Measurements from ENCODE around the gene BCAR1.
"Not testable (repeated sequence)": the region's sequence is repeated elsewhere in the genome, so short reads cannot be mapped to it uniquely, and the experiment has no call there.

Gene BCAR1

DNA sequence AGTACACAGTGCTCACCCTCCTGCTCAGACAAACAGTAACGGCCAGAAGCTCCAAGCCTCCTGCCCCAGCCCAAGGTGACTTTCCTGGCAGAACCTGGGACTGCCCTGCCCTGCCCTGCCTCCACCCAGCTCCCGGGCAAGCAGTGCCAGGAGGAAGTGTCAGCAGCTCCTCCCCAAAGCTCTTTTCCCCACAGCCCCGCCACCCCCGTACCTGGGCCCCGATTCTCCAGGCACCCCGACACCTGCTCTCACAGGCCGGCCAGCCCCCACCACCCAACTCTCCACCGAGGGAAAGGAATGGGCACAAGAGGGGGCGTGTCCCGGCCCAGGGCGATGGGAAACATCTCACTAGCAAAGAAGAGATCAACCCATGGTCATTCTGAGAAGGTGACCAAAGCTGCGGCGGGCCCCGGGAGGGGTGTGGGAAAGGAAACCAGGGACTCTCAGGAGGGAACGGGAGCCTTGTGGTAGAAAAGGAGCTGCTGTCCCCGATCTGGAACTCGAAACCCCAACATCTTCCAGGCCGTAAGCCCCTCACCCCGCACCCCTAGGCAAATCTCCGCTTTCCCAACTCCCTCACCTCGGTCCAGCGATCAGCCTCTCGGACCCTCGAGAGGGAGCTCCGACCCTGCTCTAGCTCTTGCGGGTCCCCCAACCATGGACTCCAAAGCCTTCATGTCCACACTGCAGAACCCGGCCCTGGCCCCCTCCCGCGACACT lies 1.2 kb downstream of the BCAR1 start:
- H3K4me1 Mint-ChIP-seq = peaks cover 23% of the 10 kb centered on the region
- peak overlapping the region; percentile 32 for H3K4me3 Mint-ChIP-seq
- peaks cover 96% of the 10 kb centered on the region for H3K27me3 Mint-ChIP-seq
- no peaks in the 10 kb centered on the region for H3K9me3 Mint-ChIP-seq
- no peak overlapping the region for H3K27ac Mint-ChIP-seq
- no peak for ATAC-seq
- H3K36me3 Mint-ChIP-seq = no peaks in the 10 kb centered on the region

DNA sequence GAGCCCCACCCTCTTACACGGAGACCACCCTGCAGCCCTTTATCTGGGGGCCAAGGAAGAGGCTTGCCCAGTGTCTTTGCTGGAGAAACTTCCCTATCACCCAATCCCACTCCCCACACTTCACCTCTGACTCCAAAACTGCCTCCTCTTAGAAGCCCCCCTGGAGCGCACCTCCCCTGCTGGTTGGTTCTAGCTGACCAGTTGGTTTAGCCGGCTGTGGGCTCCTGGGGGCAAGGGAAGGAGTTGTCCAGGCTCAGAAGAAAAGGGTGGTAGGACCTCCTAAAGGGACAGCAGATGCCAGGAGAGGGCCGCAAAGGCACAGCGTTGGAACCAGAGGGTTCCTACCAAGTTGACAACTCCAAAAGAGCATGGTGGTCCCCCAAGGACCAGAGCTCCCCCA lies 2.0 kb downstream of the BCAR1 start:
- no peaks in the 10 kb centered on the region for H3K36me3 Mint-ChIP-seq
- H3K4me1 Mint-ChIP-seq = peaks cover 30% of the 10 kb centered on the region
- H3K27me3 Mint-ChIP-seq = peaks cover 96% of the 10 kb centered on the region
- H3K9me3 Mint-ChIP-seq = no peaks in the 10 kb centered on the region
- H3K4me3 Mint-ChIP-seq = no peak overlapping the region
- ATAC-seq = no peak
- no peak overlapping the region for H3K27ac Mint-ChIP-seq

DNA sequence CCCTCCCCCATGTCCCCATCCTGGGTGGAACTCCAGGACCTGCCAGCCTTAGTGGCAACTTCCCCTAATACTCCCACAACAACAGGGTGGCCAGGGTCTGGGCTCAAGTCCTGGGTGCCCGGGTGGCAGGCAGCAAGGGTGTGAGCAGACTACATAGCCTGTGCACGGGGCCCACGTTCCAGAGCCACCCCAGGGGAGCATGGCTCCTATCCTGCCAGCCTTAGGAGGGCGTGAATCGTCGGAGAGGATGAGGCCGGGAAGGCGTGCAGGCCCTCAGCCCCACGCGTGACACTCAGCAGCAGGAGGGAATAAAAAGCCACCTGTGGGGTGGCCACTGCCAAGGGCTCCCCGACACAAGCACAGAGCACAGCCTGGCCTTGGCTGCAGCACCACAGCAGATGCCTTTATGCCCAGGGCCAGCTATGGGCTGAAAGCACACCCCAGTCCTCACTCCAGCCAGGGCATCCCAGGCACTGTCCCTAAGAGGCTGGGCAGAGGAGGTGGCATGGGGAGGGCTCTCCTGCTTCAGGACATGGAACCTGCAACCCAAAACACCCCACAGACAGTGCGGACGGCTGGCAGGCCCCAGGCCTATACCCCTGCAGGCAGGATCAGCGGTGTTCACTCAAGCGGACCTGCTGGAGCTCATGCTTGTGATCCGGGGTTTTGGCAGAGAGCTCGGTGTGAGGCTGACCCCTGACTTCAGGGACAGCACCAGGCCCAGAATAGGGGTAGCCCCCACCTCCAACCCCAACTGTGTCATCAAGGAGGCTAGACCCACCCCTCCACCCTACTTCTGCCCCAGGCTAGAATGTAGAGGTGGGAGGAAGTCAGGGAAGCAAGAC lies 2.7 kb downstream of the BCAR1 start:
- H3K4me1 Mint-ChIP-seq = peaks cover 37% of the 10 kb centered on the region
- H3K9me3 Mint-ChIP-seq = no peaks in the 10 kb centered on the region
- H3K36me3 Mint-ChIP-seq = no peaks in the 10 kb centered on the region
- no peak overlapping the region for H3K4me3 Mint-ChIP-seq
- H3K27me3 Mint-ChIP-seq = peaks cover 96% of the 10 kb centered on the region
- no peak overlapping the region for H3K27ac Mint-ChIP-seq
- ATAC-seq = no peak

DNA sequence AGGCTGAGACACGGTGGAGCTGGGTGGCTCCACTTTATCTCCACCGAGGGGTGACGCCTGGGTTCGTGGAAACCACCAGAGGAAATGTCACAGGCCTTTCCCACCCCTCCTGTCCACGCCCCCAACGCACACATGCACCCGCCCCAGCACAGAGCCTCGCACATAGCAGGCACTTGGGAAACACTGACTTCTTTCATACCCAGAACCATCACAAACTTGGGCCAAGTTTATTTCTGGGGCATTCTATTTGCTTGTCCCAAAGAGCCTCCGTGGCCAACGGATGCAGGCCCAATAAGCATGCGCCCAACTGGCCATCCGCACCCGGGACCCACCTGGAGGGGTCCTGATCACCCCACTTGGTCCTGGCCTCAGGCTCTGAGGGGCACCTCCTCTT lies 3.3 kb downstream of the BCAR1 start:
- H3K9me3 Mint-ChIP-seq = no peaks in the 10 kb centered on the region
- no peaks in the 10 kb centered on the region for H3K36me3 Mint-ChIP-seq
- H3K27ac Mint-ChIP-seq = no peak overlapping the region
- H3K4me1 Mint-ChIP-seq = peaks cover 39% of the 10 kb centered on the region
- peaks cover 96% of the 10 kb centered on the region for H3K27me3 Mint-ChIP-seq
- no peak overlapping the region for H3K4me3 Mint-ChIP-seq
- no peak for ATAC-seq

DNA sequence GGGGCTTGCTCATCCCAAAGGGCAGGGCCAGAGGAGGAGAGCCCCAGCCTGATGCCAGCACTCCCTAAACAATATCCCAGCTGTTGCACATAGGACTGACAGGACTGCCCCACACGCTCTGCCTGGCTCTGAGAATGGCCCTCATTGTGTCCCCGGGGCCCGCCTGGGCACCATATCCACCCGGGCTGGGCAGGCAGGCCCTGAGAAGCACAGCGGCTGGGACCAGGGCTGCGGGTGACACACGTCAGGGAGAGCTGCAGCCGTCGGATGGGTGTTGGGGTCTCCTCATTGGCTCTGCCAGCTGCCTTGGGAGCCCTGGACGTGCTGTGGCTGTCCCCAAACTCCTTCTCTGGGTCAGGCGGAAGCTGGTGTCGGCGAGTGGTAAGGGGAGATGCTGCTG lies 4.2 kb downstream of the BCAR1 start:
- Mint-ChIP-seq H3K36me3 (no peaks in the 10 kb centered on the region), H3K27me3 (peaks cover 96% of the 10 kb centered on the region), H3K4me3 (no peak overlapping the region), H3K27ac (no peak overlapping the region), H3K9me3 (no peaks in the 10 kb centered on the region), H3K4me1 (peaks cover 38% of the 10 kb centered on the region)
- no peak for ATAC-seq

DNA sequence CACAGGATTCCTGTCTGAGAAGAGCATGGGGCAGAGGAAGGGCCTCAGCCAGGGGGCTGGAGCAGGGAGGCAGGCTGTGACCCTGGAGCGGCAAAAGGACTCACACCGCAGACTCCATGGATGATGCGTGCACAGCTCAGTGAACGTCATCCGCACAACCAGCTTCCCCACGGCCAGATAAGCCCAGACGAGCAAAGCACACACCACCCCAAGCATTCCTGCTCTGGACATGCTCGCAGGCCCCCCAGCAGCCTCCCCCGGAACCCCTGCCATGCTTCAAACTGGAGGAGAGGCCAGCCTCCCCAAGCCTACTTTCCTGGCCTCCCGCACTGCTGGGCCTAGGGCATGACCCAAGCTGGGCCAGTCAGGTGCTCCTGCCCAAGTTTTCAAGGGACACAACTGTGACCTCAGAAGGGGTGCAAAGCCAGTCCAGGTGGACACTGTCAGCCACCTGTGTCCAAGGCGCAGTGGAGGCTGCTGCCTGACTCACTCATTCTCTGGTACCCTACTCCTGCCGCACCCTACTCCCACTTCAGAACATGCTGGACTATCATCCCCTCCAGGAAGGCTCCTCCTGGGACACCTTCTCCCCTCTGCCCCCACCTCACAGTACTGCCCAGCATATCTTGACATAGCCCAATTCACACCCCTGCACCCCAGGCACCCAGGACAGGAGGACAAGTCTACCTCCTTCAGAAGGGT lies 4.8 kb downstream of the BCAR1 start:
- no peak for ATAC-seq
- no peak overlapping the region for H3K4me3 Mint-ChIP-seq
- peaks cover 96% of the 10 kb centered on the region for H3K27me3 Mint-ChIP-seq
- H3K9me3 Mint-ChIP-seq = no peaks in the 10 kb centered on the region
- H3K36me3 Mint-ChIP-seq = no peaks in the 10 kb centered on the region
- peaks cover 32% of the 10 kb centered on the region for H3K4me1 Mint-ChIP-seq
- no peak overlapping the region for H3K27ac Mint-ChIP-seq

DNA sequence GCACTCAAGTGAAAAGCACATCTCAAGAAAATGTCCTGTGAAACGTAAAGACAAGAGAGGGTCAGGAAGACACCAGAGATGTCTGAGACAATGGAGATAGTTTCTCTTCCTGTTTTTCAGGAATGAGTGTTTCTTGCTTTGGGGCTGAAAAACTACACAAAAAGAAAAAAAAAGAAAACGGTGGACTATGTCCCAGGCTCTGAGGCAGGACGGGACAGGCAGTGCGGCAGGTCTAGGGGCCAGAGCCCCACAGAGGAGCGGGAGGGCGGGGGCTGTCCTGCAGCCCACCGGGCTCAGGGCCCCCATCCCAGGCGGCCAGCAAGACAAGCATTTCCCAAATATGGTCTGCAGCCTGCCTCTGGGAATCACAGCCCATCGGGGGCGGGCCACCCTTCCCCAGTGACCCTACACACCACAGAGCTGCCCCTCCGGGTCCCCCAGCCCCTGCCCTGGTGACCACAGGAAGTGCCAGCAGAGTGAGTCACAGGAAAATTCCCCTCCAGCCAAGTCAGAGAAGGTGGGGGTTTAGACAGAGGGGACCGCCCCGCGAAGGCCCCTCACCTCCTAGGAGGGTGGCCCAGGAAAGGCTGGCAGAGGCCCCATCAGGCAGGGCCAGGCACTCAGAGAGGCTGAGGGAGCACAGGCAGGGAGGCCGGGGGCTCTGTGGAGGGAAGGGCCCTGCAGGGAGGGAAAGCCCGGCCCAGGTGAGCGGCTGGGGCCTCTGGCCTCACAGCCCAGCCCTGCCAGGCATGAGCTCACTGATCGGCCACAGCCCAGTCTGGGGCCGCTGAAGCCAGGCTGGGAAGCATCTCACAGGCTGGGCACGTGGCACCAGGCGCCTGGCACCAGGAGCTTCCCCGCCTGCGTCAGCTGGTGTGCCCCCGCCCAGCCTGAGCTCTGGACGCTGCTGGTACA lies 6.3 kb downstream of the BCAR1 start:
- no peak overlapping the region for H3K27ac Mint-ChIP-seq
- ATAC-seq = no peak
- H3K9me3 Mint-ChIP-seq = no peaks in the 10 kb centered on the region
- H3K4me1 Mint-ChIP-seq = peaks cover 24% of the 10 kb centered on the region
- H3K4me3 Mint-ChIP-seq = no peak overlapping the region
- peaks cover 100% of the 10 kb centered on the region for H3K27me3 Mint-ChIP-seq
- no peaks in the 10 kb centered on the region for H3K36me3 Mint-ChIP-seq

DNA sequence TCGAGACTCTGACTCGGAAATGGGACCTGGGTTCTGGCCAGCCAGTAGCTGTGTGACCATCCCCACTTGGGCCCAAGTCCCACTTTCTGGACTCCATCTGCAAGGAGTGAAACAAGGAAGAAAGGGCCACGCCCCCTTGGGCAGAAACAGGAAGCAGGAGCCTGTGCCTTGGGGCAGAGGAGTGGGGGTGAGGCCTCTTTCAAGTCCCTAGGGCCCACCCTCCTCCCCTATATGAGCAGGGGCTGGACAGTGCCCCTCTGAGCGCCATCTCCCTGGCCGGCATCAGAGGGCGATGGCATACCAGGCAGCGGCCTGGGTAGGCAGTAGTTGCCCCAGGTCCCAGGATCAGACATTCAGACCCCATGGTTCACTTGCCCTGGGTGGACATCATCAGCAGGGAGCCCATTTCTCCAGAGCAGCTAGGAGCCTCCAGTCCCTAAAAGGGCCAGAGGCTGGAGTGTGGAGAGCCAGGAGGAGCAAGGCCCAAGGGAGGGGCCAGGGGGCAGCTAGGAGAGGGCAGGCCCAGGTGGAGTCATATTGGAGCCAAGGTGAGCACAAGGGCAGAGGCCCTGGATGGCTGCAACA lies 7.1 kb downstream of the BCAR1 start:
- Mint-ChIP-seq H3K36me3 (no peaks in the 10 kb centered on the region), H3K9me3 (no peaks in the 10 kb centered on the region), H3K4me1 (peaks cover 22% of the 10 kb centered on the region), H3K4me3 (no peak overlapping the region), H3K27me3 (peaks cover 100% of the 10 kb centered on the region), H3K27ac (no peak overlapping the region)
- ATAC-seq = no peak

DNA sequence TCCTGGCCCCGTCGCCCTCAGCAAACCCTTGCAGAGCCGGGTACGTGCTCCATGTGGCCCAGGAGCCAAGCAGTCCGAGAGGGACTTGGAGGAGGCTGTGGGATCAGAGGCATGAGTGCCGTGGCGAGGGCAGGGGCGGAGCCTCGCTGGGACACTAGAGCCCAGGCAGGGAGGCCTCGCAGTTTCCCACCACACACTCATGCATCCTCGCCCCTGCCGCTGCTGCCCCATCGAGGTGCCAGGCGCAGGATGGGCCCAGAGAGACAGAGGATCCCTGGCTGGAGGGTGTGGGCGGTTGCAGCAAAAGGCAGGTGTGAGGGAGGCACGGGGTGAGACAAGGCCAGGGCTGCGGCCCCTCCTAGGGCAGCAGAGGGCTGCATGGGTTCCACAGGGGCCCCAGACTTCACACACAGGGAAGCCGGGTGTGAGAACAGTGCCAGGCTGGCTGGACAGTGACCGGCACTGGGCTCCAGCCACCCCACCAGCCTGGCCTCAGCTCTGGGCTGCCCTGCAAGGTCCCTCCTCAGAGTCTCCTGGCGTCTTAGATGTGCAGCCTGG lies 7.7 kb downstream of the BCAR1 start:
- Mint-ChIP-seq H3K9me3 (no peaks in the 10 kb centered on the region), H3K36me3 (no peaks in the 10 kb centered on the region), H3K4me1 (peaks cover 21% of the 10 kb centered on the region), H3K27me3 (peaks cover 100% of the 10 kb centered on the region), H3K27ac (no peak overlapping the region), H3K4me3 (no peak overlapping the region)
- no peak for ATAC-seq

DNA sequence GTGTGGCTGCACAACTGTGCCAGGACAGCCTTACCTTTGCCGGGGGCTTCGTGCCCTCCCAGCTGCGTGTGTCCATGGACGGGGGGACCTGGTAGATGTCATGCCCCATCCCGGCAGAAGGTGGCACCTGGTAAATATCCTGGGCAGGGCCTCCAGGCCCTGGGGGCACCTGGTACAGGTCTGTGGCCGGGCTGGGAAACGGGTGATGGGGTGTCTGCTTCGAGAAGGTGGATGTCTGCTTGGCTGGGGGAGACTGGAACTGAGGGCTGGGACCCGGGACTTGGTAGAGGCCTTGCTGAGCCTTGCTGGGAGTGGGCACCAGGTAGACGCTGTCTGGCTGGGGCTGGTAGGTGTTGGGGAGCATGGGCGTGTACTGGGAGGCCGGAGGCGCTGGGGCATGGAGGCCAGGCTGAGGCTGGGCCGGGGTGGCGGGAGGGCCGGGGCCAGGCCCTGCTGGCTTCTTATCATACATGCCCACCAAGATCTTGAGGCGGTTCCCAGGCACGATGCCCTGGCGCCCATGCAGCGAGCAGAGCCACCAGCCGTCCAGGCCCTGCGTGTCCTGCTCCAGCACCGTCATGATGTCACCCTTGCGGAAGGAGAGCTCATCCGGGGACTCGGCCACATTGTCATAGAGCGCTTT lies 8.9 kb downstream of the BCAR1 start:
- H3K36me3 Mint-ChIP-seq, H3K9me3 Mint-ChIP-seq, H3K27ac Mint-ChIP-seq, ATAC-seq, H3K4me3 Mint-ChIP-seq: not testable (repeated sequence)
- Mint-ChIP-seq H3K27me3 (peaks cover 99% of the 10 kb centered on the region), H3K4me1 (peaks cover 16% of the 10 kb centered on the region)

DNA sequence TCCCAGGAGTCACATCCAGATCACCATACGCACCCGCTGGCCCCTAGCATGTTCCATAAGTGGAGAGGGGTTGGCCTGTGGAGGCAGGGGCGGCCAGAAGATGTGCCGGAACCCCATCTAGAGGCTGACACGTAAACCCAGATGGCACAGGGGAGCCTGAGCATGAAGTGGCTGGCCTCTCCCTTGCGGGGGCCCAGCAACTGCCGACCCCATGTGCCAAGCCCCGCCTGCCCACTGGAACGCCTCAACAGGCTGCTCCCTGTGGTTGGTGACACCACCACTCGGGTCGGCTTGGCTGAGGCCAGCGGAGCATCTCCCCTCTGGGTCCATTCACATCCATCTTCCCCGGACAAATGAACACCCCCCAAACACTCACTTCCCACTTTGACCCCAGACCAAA lies 9.5 kb downstream of the BCAR1 start:
- ATAC-seq = no peak
- Mint-ChIP-seq H3K27me3 (peaks cover 99% of the 10 kb centered on the region), H3K9me3 (no peaks in the 10 kb centered on the region), H3K4me3 (no peak overlapping the region), H3K4me1 (peaks cover 16% of the 10 kb centered on the region), H3K27ac (no peak overlapping the region), H3K36me3 (no peaks in the 10 kb centered on the region)

DNA sequence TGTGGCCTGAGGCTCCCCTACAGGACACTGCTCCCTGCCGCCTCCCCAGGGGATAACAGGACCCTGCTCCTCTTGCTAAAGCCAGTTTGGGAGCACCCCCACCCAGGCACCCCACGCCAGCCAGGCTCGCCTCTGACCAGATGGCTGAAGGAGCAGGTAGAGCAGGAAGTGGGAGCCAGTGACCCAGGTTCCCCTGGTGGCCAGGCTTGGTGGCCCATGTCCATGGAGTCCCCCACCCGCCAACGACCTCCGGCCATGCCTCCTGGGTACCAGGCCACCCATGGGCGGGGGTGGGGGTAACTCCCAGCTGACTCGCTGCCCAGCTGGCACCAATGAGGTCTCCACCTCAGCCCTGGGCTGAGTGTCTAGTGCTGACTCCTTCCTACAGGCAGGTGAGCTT lies 10.0 kb downstream of the BCAR1 start:
- H3K36me3 Mint-ChIP-seq = no peaks in the 10 kb centered on the region
- no peak overlapping the region for H3K4me3 Mint-ChIP-seq
- H3K4me1 Mint-ChIP-seq = peaks cover 16% of the 10 kb centered on the region
- no peak for ATAC-seq
- H3K27ac Mint-ChIP-seq = no peak overlapping the region
- H3K9me3 Mint-ChIP-seq = no peaks in the 10 kb centered on the region
- H3K27me3 Mint-ChIP-seq = peaks cover 99% of the 10 kb centered on the region

DNA sequence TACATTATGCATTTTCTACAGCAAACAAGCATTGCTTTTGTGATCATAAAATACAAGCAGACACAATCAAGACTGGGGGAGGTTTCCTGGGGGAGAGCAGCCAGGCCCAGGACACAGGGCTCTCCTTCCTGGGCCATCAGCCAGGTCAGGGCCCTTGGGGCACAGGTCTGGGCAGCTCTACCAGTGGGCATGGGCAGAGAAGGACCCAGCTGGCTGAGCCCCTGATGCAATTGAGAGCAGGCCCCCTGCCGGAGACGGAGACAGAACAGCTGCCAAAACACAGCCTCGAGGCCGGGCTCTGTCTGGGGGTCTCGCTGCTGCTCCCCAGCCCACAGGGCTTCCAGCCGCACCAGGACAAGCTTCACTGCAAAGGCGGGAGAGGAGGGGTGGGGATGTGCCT lies 10.8 kb downstream of the BCAR1 start:
- H3K27ac Mint-ChIP-seq, H3K9me3 Mint-ChIP-seq, H3K36me3 Mint-ChIP-seq, H3K4me3 Mint-ChIP-seq, ATAC-seq: not testable (repeated sequence)
- Mint-ChIP-seq H3K4me1 (peaks cover 16% of the 10 kb centered on the region), H3K27me3 (peaks cover 99% of the 10 kb centered on the region)
